Gastroesophageal sphincter (tissue), 3 donors: Measurements from ENCODE around the gene ADD3.

ENCODE experiments used
- CTCF ChIP-seq, 4 experiments: fragments of 200-600 bp in 2 of 4; fragments of 450-650 bp in 2 of 4; sonication (generic) in 1 of 4; IDR thresholded peaks; one replicate each; pipeline ENCODE4 v1.5.1; 2017 to 2019; ENCODE audit warnings: antibody characterized with exemption in 4 of 4, mild to moderate bottlenecking in 2 of 4, moderate library complexity in 2 of 4
- POLR2AphosphoS5 ChIP-seq: sonication (generic); formaldehyde crosslinking; IDR thresholded peaks from one replicate; pipeline ENCODE4 v1.6.1; 2017; ENCODE audit warnings: antibody characterized with exemption

GRCh38 chr10:110150981-110151380, 143.2 kb downstream of the ADD3 start:
- TF ChIP-seq POLR2AphosphoS5: no peak
- no peak for TF ChIP-seq CTCF (IDR thresholded peaks at IDR 0.05)
